ENCODE data around the gene CARF.

The CARF gene

DNA sequence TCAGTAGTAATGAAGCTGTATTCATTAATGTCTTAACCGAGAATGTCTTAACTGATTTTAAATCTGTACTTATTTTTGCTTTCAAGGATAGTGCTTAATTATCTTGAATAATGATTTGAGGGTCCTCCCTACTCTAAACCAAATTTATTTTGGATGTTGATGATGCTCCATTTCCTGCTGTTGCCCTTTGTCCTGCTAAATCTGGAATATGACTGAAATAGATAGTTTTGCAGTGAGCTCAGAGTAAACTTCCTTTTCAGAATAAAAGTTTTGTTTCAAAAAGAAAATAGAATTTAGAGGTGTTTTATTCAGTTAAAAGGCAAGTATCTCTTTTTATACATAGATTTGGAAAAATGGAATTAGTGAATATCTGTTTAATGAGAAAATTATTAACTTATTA is 110.7 kb downstream of the CARF start (continued):
- TF ChIP-seq, protein P1, sequence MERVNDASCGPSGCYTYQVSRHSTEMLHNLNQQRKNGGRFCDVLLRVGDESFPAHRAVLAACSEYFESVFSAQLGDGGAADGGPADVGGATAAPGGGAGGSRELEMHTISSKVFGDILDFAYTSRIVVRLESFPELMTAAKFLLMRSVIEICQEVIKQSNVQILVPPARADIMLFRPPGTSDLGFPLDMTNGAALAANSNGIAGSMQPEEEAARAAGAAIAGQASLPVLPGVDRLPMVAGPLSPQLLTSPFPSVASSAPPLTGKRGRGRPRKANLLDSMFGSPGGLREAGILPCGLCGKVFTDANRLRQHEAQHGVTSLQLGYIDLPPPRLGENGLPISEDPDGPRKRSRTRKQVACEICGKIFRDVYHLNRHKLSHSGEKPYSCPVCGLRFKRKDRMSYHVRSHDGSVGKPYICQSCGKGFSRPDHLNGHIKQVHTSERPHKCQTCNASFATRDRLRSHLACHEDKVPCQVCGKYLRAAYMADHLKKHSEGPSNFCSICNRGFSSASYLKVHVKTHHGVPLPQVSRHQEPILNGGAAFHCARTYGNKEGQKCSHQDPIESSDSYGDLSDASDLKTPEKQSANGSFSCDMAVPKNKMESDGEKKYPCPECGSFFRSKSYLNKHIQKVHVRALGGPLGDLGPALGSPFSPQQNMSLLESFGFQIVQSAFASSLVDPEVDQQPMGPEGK (CRISPR knock-in tag; IDR thresholded peaks at IDR 0.05; ENCODE audit: borderline replicate concordance): no peak
- TF ChIP-seq SNAI2 (CRISPR knock-in tag; IDR thresholded peaks at IDR 0.05) (no peak), ZC3H10 (CRISPR knock-in tag; IDR thresholded peaks at IDR 0.05) (no peak), ZNF70 (CRISPR knock-in tag; IDR thresholded peaks at IDR 0.05) (no peak)

DNA sequence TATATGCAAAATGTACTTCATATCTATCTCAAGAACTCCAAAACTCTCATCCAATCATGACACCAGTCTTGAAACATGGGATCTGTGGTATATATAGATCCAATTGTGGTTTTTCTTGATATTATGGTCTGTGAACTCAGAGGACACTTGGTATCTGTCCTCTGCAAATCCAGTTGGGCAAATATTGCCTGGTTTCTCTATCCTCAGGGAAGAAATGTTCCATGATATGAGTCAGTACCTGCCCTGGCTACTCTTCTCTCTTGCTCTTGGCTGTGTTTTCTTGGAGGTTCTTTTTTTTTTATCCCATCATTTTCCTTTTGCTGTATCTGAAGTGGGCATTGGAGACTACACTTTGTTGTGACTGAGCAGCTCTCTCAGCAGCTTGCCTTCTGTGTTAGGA is 113.5 kb downstream of the CARF start:
- TF ChIP-seq, protein P2, sequence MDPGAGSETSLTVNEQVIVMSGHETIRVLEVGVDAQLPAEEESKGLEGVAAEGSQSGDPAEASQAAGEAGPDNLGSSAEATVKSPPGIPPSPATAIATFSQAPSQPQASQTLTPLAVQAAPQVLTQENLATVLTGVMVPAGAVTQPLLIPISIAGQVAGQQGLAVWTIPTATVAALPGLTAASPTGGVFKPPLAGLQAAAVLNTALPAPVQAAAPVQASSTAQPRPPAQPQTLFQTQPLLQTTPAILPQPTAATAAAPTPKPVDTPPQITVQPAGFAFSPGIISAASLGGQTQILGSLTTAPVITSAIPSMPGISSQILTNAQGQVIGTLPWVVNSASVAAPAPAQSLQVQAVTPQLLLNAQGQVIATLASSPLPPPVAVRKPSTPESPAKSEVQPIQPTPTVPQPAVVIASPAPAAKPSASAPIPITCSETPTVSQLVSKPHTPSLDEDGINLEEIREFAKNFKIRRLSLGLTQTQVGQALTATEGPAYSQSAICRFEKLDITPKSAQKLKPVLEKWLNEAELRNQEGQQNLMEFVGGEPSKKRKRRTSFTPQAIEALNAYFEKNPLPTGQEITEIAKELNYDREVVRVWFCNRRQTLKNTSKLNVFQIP (CRISPR knock-in tag; IDR thresholded peaks at IDR 0.05; ENCODE audit: borderline replicate concordance, low read depth): no peak
- no peak for TF ChIP-seq PPARA (CRISPR knock-in tag; IDR thresholded peaks at IDR 0.05; ENCODE audit: borderline replicate concordance)
- no peak for TF ChIP-seq ZNF565 (CRISPR knock-in tag; conservative IDR thresholded peaks at IDR 0.05; ENCODE audit: low read depth)
- TF ChIP-seq ZNF8 (CRISPR knock-in tag; IDR thresholded peaks at IDR 0.05): no peak
- no peak for TF ChIP-seq ZNF70 (CRISPR knock-in tag; IDR thresholded peaks at IDR 0.05)
- TF ChIP-seq RARB (CRISPR knock-in tag; IDR thresholded peaks at IDR 0.05): no peak
- TF ChIP-seq, protein P1 (CRISPR knock-in tag; IDR thresholded peaks at IDR 0.05; ENCODE audit: borderline replicate concordance): no peak
- no peak for ATAC-seq

DNA sequence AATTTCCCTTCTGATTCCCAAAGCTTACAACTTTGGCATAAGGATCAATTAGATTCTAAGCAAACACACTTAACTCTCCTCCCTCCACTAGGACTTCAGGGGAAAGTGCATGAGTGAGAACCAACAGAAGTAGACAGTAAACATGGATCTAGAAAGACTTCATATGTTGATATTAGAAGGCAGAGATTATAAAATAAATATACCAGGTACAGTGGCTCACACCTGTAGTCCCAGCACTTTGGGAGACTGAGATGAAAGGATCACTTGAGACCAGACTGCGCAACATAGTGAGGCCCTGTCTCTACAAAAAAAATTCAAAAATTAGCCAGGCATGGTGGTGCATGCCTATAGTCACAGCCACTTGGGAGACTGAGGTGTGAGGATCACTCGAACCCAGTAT is 118.5 kb downstream of the CARF start:
- no peak for ATAC-seq
- TF ChIP-seq ZFP30 (CRISPR knock-in tag; IDR thresholded peaks at IDR 0.05) (no peak), CSDC2 (CRISPR knock-in tag; IDR thresholded peaks at IDR 0.05) (no peak), OSR1 (CRISPR knock-in tag; IDR thresholded peaks at IDR 0.05) (no peak), SNAI2 (CRISPR knock-in tag; IDR thresholded peaks at IDR 0.05) (no peak), ARNTL (CRISPR knock-in tag; IDR thresholded peaks at IDR 0.05; ENCODE audit: borderline replicate concordance, low read depth) (no peak), ZNF8 (CRISPR knock-in tag; IDR thresholded peaks at IDR 0.05) (no peak), TOX (CRISPR knock-in tag; IDR thresholded peaks at IDR 0.05; ENCODE audit: borderline replicate concordance) (no peak), ZC3H10 (CRISPR knock-in tag; IDR thresholded peaks at IDR 0.05) (no peak), ZFP3 (CRISPR knock-in tag; IDR thresholded peaks at IDR 0.05) (no peak), BACH2 (CRISPR knock-in tag; IDR thresholded peaks at IDR 0.05; ENCODE audit: borderline replicate concordance) (no peak), ZNF565 (CRISPR knock-in tag; conservative IDR thresholded peaks at IDR 0.05; ENCODE audit: low read depth) (no peak), ZNF70 (CRISPR knock-in tag; IDR thresholded peaks at IDR 0.05) (no peak), GLIS3 (CRISPR knock-in tag; IDR thresholded peaks at IDR 0.05) (no peak), ISL1 (CRISPR knock-in tag; IDR thresholded peaks at IDR 0.05) (no peak), PPARA (CRISPR knock-in tag; IDR thresholded peaks at IDR 0.05; ENCODE audit: borderline replicate concordance) (no peak), RARB (CRISPR knock-in tag; IDR thresholded peaks at IDR 0.05) (no peak), TCF4 (CRISPR knock-in tag; IDR thresholded peaks at IDR 0.05; ENCODE audit: borderline replicate concordance) (no peak)
- TF ChIP-seq, protein P3, sequence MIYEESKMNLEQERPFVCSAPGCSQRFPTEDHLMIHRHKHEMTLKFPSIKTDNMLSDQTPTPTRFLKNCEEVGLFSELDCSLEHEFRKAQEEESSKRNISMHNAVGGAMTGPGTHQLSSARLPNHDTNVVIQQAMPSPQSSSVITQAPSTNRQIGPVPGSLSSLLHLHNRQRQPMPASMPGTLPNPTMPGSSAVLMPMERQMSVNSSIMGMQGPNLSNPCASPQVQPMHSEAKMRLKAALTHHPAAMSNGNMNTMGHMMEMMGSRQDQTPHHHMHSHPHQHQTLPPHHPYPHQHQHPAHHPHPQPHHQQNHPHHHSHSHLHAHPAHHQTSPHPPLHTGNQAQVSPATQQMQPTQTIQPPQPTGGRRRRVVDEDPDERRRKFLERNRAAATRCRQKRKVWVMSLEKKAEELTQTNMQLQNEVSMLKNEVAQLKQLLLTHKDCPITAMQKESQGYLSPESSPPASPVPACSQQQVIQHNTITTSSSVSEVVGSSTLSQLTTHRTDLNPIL (CRISPR knock-in tag; IDR thresholded peaks at IDR 0.05; ENCODE audit: low read depth): no peak
- TF ChIP-seq, protein P4, sequence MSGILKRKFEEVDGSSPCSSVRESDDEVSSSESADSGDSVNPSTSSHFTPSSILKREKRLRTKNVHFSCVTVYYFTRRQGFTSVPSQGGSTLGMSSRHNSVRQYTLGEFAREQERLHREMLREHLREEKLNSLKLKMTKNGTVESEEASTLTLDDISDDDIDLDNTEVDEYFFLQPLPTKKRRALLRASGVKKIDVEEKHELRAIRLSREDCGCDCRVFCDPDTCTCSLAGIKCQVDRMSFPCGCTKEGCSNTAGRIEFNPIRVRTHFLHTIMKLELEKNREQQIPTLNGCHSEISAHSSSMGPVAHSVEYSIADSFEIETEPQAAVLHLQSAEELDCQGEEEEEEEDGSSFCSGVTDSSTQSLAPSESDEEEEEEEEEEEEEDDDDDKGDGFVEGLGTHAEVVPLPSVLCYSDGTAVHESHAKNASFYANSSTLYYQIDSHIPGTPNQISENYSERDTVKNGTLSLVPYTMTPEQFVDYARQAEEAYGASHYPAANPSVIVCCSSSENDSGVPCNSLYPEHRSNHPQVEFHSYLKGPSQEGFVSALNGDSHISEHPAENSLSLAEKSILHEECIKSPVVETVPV (CRISPR knock-in tag; IDR thresholded peaks at IDR 0.05): no peak
- TF ChIP-seq, protein P2 (CRISPR knock-in tag; IDR thresholded peaks at IDR 0.05; ENCODE audit: borderline replicate concordance, low read depth): no peak
